HG03442 (cell line): ENCODE measurements around the gene WFIKKN1.

Experiments
- ATAC-seq: cut with Tn5 transposase; IDR thresholded peaks from one replicate; pipeline ENCODE4 v1.9.1; 2021; ENCODE audit warnings: mild to moderate bottlenecking, moderate library complexity; ENCODE audit not compliant: unreplicated experiment

WFIKKN1 gene

GRCh38 chr16:636206-637080, 5.7 kb downstream of the WFIKKN1 start, which contains the start of gene METTL26:
Gene METTL26 (minus strand): TSS chr16:636305. CDS start chr16:636290, 15 bp downstream.
- peak; percentile 63 for ATAC-seq

GRCh38 chr16:637081-638018, 6.6 kb downstream of the WFIKKN1 start:
- no peak for ATAC-seq

GRCh38 chr16:638034-638543, 7.3 kb downstream of the WFIKKN1 start:
- ATAC-seq: no peak

GRCh38 chr16:638836-639235, 8.1 kb downstream of the WFIKKN1 start:
- no peak for ATAC-seq

GRCh38 chr16:640614-641013, 9.8 kb downstream of the WFIKKN1 start:
- ATAC-seq: no peak

- ATAC-seq: peak; percentile 43
Measured at GRCh38 chr16:641326-642188, 10.8 kb downstream of the WFIKKN1 start, which contains the start of gene MCRIP2. Gene MCRIP2 (plus strand): TSS chr16:641828. CDS start chr16:641992, 164 bp downstream.

GRCh38 chr16:642189-643049, 11.6 kb downstream of the WFIKKN1 start:
- ATAC-seq: peak; percentile 39

GRCh38 chr16:643050-643368, 12.2 kb downstream of the WFIKKN1 start:
- no peak for ATAC-seq

GRCh38 chr16:644556-644955, 13.8 kb downstream of the WFIKKN1 start:
- ATAC-seq: no peak

- ATAC-seq: no peak
Measured at GRCh38 chr16:645852-646678, 15.3 kb downstream of the WFIKKN1 start.

GRCh38 chr16:646679-647172, 15.9 kb downstream of the WFIKKN1 start:
- no peak for ATAC-seq

- ATAC-seq: no peak
Measured at GRCh38 chr16:647173-647902, 16.6 kb downstream of the WFIKKN1 start.

GRCh38 chr16:648071-648780, 17.4 kb downstream of the WFIKKN1 start:
- no peak for ATAC-seq

- peak; percentile 78 for ATAC-seq
Measured at GRCh38 chr16:648781-649589, 18.2 kb downstream of the WFIKKN1 start, which contains the start of gene WDR90. Gene WDR90 (plus strand): TSS chr16:649365. CDS start chr16:649417, 52 bp downstream.

- ATAC-seq: peak; percentile 11
Measured at GRCh38 chr16:649631-650030, 18.8 kb downstream of the WFIKKN1 start.

- ATAC-seq: no peak
Measured at GRCh38 chr16:651844-652243, 21.1 kb downstream of the WFIKKN1 start.
